Duodenal mucosa (tissue), 2 donors: Measurements from ENCODE around the gene ATXN10.
A peak's percentile ranks its signal among the peaks of the same experiment; 100 is the strongest.
"Not testable (repeated sequence)": the region's sequence is repeated elsewhere in the genome, so short reads cannot be mapped to it uniquely, and the experiment has no call there.

Experiments used
- H3K27ac ChIP-seq: one replicate; pipeline ENCODE4 v1.7.0; 2013; ENCODE audit warnings: low read depth, low read length
- H3K27me3 ChIP-seq, 2 donors: one replicate each; pipeline ENCODE4 v1.7.0; 2013; ENCODE audit warnings: low read length in 2 of 2, control low read depth in 1 of 2; ENCODE audit not compliant: insufficient read depth in 2 of 2, control insufficient read depth in 1 of 2
- H3K36me3 ChIP-seq, 2 donors: one replicate each; pipeline ENCODE4 v1.7.0; 2013; ENCODE audit warnings: low read length in 2 of 2, control low read depth in 1 of 2; ENCODE audit not compliant: insufficient read depth in 2 of 2, control insufficient read depth in 1 of 2
- H3K4me1 ChIP-seq, 2 donors: one replicate each; pipeline ENCODE4 v1.7.0; 2013; ENCODE audit warnings: low read length in 2 of 2, control low read depth in 1 of 2; ENCODE audit not compliant: insufficient read depth in 2 of 2, control insufficient read depth in 1 of 2
- H3K4me3 ChIP-seq, 2 donors: one replicate each; pipeline ENCODE4 v1.7.0; 2013; ENCODE audit warnings: low read length in 2 of 2, low read depth in 1 of 2
- H3K9ac ChIP-seq, 2 donors: one replicate each; pipeline ENCODE4 v1.7.0; 2013; ENCODE audit warnings: low read length in 2 of 2, low read depth in 1 of 2
- H3K9me3 ChIP-seq, 2 donors: one replicate each; pipeline ENCODE4 v1.7.0; 2013; ENCODE audit warnings: low read length in 2 of 2, control low read depth in 1 of 2; ENCODE audit not compliant: control insufficient read depth in 1 of 2

The ATXN10 gene, protein sequence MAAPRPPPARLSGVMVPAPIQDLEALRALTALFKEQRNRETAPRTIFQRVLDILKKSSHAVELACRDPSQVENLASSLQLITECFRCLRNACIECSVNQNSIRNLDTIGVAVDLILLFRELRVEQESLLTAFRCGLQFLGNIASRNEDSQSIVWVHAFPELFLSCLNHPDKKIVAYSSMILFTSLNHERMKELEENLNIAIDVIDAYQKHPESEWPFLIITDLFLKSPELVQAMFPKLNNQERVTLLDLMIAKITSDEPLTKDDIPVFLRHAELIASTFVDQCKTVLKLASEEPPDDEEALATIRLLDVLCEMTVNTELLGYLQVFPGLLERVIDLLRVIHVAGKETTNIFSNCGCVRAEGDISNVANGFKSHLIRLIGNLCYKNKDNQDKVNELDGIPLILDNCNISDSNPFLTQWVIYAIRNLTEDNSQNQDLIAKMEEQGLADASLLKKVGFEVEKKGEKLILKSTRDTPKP

DNA sequence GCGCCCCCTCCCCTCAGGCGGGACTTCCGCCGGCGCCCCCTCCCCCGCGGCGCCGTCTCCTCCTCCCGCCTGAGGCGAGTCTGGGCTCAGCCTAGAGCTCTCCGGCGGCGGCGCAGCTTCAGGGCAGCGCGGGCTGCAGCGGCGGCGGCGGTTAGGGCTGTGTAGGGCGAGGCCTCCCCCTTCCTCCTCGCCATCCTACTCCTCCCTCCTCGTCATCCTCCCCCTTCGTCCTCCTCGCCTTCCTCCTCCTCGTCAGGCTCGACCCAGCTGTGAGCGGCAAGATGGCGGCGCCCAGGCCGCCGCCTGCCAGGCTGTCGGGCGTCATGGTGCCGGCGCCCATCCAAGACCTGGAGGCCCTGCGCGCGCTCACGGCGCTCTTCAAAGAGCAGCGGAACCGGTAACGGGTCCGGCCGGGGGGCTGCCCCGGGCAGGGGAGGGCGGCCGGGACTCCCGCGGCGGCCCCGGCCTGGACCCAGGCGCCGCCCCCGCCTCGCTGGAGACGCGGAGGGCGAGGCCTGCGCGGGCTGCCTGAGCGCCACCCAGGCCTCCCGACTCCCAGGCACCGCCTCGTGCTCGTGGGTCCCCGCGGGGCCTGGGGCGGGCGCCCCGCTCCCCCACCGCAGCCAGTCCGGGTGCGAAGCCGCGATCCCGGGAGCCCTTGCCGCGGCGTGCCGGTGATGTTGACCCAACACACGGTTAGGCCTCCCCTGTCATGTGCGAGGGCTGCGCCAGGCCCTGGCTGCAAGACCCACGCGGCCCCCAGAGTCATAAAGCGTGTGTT lies at the start of gene ATXN10:
TSS of gene ATXN10 (plus strand) at position 52 of the 781 bp plus-strand sequence. CDS start at position 282, 230 bp downstream.
- H3K4me3 ChIP-seq = peak within 1 kb of the TSS; percentile 82 to 83
- H3K4me1 ChIP-seq = peaks cover 10 to 18% of the 10 kb centered on the region in 2 donors
- H3K36me3 ChIP-seq = no peaks in the 10 kb centered on the region
- peak within 1 kb of the TSS; percentile 69 for H3K27ac ChIP-seq
- H3K27me3 ChIP-seq = no peaks in the 10 kb centered on the region
- H3K9me3 ChIP-seq = no peaks in the 10 kb centered on the region
- H3K9ac ChIP-seq = peak within 1 kb of the TSS; percentile 58 to 68

GRCh38 chr22:45621836-45622600 lies 49.6 kb upstream of the ATXN10 start:
- H3K27me3 ChIP-seq = no peaks in the 10 kb centered on the region
- H3K9ac ChIP-seq = no peak overlapping the region
- no peak overlapping the region for H3K27ac ChIP-seq
- H3K4me3 ChIP-seq = no peak overlapping the region
- H3K4me1 ChIP-seq = no peaks in the 10 kb centered on the region
- H3K9me3 ChIP-seq = no peaks in the 10 kb centered on the region
- H3K36me3 ChIP-seq = no peaks in the 10 kb centered on the region

GRCh38 chr22:45623464-45624145 lies 48.0 kb upstream of the ATXN10 start:
- not testable (repeated sequence) for H3K27me3 ChIP-seq, H3K36me3 ChIP-seq, H3K4me3 ChIP-seq, H3K27ac ChIP-seq, H3K4me1 ChIP-seq, H3K9ac ChIP-seq, H3K9me3 ChIP-seq

GRCh38 chr22:45626198-45626651 lies 45.4 kb upstream of the ATXN10 start:
- H3K9me3 ChIP-seq = no peaks in the 10 kb centered on the region
- no peak overlapping the region for H3K27ac ChIP-seq
- no peak overlapping the region for H3K9ac ChIP-seq
- H3K36me3 ChIP-seq = no peaks in the 10 kb centered on the region
- H3K4me1 ChIP-seq = no peaks in the 10 kb centered on the region
- no peaks in the 10 kb centered on the region for H3K27me3 ChIP-seq
- H3K4me3 ChIP-seq = peak overlapping the region in 1 of 2 donors; percentile 40

DNA sequence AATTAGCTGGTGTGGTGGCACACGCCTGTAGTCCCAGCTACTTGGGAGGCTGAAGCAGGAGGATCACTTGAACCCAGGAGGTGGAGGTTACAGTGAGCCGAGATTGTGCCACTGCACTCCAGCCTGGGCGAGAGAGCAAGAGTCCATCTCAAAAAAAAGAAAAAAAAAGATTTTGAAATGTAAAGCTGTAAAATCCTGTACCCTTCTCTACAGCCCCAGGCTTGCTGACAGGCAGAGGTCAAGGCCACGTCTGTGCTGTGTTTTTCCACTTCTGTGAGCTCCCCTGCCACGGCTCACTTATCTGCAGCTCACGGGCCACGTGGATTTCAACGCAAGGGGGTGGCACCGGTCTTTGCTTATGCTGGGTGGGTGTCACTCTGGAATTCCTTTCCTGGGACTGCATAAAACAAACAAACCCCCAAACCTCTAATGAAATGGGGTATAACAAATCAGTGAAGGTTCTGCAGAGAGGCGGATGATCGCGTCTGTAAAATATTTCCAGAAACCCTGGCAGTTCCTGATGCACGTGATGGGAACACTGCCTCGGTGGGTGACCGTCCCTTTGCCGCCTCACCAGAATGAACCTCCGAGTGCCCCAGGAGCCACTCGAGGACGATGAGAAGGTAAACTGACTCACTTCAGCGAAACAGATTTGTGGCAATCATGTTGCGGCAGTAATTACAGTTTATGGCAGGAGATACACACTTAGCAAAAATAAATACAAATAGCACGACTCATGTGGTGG lies 44.0 kb upstream of the ATXN10 start:
- Histone ChIP-seq H3K27ac (no peak overlapping the region), H3K27me3 (peaks cover 0 to 5% of the 10 kb centered on the region in 2 donors), H3K4me3 (no peak overlapping the region), H3K4me1 (no peaks in the 10 kb centered on the region), H3K9me3 (no peaks in the 10 kb centered on the region), H3K36me3 (no peaks in the 10 kb centered on the region), H3K9ac (no peak overlapping the region)

DNA sequence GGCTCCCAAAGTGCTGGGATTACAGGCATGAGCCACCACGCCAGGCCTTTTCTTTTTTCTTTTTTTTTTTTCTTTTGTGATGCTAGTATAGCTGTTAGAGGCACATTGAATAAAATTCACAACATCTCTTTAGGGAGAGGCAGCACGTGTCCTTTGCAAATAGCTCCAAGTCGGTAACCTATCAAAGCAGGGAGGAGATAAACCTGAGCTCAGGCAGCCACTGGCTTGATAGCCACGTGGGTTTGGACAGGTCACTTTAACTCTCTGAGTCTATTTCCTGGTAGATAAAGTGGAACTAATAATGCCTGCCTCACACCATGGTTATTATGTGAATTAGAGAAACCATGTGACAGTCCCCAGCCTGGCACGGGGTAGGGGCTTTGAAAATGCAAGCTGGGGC lies 43.1 kb upstream of the ATXN10 start:
- Histone ChIP-seq H3K9me3 (no peaks in the 10 kb centered on the region), H3K4me1 (no peaks in the 10 kb centered on the region), H3K36me3 (no peaks in the 10 kb centered on the region), H3K4me3 (no peak overlapping the region), H3K27me3 (peaks cover 6 to 10% of the 10 kb centered on the region in 2 donors), H3K27ac (no peak overlapping the region), H3K9ac (no peak overlapping the region)

DNA sequence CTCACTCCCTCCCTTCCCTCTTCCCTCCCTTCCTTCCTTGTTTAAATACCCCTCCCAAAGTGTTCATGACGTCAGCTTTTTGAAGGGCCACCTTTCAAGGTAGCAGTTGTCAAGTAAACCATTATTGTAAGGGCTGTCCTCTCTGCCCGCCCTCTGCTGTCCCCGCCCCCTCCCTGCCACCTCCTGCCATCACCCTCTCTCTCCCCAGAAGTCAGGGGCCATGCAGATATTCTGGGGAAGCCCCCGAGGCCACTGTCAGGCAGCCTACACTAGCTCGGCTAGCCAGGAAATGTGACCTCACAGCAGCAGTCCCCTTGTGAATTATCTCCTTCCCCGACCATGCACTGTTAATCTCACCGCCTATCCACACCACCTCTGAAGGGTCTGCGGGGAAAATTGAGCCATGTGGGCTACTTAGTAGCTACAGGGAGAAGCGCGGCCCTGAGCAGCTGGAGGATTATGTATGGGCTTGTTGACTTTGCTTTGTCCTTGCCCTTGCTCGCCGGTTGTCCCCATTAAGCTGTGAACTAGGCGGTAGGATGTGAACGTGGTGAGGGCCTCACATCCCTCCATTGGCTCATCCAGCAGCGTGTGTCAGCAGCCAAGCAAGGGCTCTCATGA lies 42.1 kb upstream of the ATXN10 start:
- Histone ChIP-seq H3K36me3 (no peaks in the 10 kb centered on the region), H3K9ac (no peak overlapping the region), H3K4me3 (no peak overlapping the region), H3K27me3 (peaks cover 10 to 14% of the 10 kb centered on the region in 2 donors), H3K27ac (no peak overlapping the region), H3K9me3 (no peaks in the 10 kb centered on the region), H3K4me1 (no peaks in the 10 kb centered on the region)

DNA sequence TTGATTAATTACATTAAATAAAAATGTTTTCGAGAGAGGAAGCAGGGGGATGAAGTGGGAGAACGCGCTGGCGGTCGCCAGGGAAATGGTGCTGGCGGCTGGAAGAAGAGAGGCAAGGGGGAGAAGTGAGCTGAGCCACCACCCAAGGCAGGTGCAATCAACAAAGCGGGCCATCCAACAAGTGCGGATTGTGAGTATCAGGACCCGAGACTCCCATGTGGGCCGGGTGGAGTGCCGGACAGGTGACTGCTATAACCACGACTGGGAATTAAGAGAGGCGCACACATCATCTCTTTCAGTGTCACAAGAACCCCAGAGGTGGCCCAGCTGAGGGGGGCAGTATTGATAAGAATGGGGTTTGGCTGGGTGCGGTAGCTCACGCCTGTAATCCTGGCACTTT lies 41.2 kb upstream of the ATXN10 start:
- Histone ChIP-seq H3K36me3 (no peaks in the 10 kb centered on the region), H3K27me3 (peaks cover 10 to 14% of the 10 kb centered on the region in 2 donors), H3K4me1 (no peaks in the 10 kb centered on the region), H3K27ac (no peak overlapping the region), H3K9ac (no peak overlapping the region), H3K4me3 (no peak overlapping the region), H3K9me3 (no peaks in the 10 kb centered on the region)
